Naive thymus-derived CD8-positive, alpha-beta T cell (primary cell): ENCODE data around the gene SIGMAR1. TPM values are rescaled to one million over a fixed set of nuclear protein-coding genes. Genes with fewer than 3 reads are reported as not detected.

Source experiments
- ATAC-seq, 2 donors: fragments of 150-1000 bp; cut with Tn5 transposase in 1 of 2; sonication (Bioruptor Pico), chemical (Tn5 transposase) in 1 of 2; 1 replicate in 1 of 2; 2 replicates in 1 of 2; pipeline ENCODE4 v1.10.0; 2021; ENCODE audit warnings: mild to moderate bottlenecking in 2 of 2, moderate library complexity in 2 of 2
- POLR2A ChIA-PET: fragments of 350-600 bp; sonication (Branson Sonifier 250); formaldehyde crosslinking; loops from one replicate; lab custom pipeline; 2021; ENCODE audit warnings: antibody characterized with exemption; lab: Charles Lee
- DNase-seq, 10 donors: peaks; one replicate each; pipeline versions ENCODE4 v3.0.0 to v3.0.0-alpha.2; 2020 to 2022
- H3K27ac Mint-ChIP-seq, 10 donors: one replicate each; pipeline ENCODE4 v1.8.0; 2020 to 2022; ENCODE audit warnings: mild to moderate bottlenecking in 10 of 10, mixed read lengths in 10 of 10, moderate library complexity in 4 of 10, inconsistent platforms in 1 of 10
- H3K27me3 Mint-ChIP-seq, 5 donors: one replicate each; pipeline ENCODE4 v1.8.0; 2021 to 2022; ENCODE audit warnings: mixed read lengths in 5 of 5
- H3K36me3 Mint-ChIP-seq, 3 donors: one replicate each; pipeline ENCODE4 v1.8.0; 2020 to 2022; ENCODE audit warnings: mixed read lengths in 3 of 3, mild to moderate bottlenecking in 2 of 3, inconsistent platforms in 1 of 3
- H3K4me1 Mint-ChIP-seq, 4 donors: one replicate each; pipeline ENCODE4 v1.8.0; 2021 to 2022; ENCODE audit warnings: mixed read lengths in 4 of 4
- H3K4me3 Mint-ChIP-seq, 10 donors: one replicate each; pipeline ENCODE4 v1.8.0; 2020 to 2022; ENCODE audit warnings: mild to moderate bottlenecking in 10 of 10, mixed read lengths in 10 of 10, moderate library complexity in 6 of 10, inconsistent platforms in 1 of 10
- H3K9me3 Mint-ChIP-seq, 9 donors: one replicate each; pipeline ENCODE4 v1.8.0; 2020 to 2022; ENCODE audit warnings: mixed read lengths in 9 of 9, mild to moderate bottlenecking in 3 of 9, inconsistent platforms in 1 of 9, moderate library complexity in 1 of 9
- polyA plus RNA-seq, 3 donors: library from polyadenylated mRNA; unstranded; fragments of 300-500 nt; fragmentation: Illumina TruSeq; gene quantifications; one replicate each; pipeline ENCODE4 v1.2.3, GENCODE V29; 2021
- total RNA-seq, 8 experiments: library from RNA in 2 of 8; stranded (reverse) in 2 of 8; gene quantifications; one replicate each; pipeline ENCODE4 v1.2.3 and lab custom pipeline; 2021 to 2026

Gene SIGMAR1
- total and polyA plus RNA-seq, 5 experiments from 2014 or later = 37.7 to 78.4 (median 67.9) TPM

DNA sequence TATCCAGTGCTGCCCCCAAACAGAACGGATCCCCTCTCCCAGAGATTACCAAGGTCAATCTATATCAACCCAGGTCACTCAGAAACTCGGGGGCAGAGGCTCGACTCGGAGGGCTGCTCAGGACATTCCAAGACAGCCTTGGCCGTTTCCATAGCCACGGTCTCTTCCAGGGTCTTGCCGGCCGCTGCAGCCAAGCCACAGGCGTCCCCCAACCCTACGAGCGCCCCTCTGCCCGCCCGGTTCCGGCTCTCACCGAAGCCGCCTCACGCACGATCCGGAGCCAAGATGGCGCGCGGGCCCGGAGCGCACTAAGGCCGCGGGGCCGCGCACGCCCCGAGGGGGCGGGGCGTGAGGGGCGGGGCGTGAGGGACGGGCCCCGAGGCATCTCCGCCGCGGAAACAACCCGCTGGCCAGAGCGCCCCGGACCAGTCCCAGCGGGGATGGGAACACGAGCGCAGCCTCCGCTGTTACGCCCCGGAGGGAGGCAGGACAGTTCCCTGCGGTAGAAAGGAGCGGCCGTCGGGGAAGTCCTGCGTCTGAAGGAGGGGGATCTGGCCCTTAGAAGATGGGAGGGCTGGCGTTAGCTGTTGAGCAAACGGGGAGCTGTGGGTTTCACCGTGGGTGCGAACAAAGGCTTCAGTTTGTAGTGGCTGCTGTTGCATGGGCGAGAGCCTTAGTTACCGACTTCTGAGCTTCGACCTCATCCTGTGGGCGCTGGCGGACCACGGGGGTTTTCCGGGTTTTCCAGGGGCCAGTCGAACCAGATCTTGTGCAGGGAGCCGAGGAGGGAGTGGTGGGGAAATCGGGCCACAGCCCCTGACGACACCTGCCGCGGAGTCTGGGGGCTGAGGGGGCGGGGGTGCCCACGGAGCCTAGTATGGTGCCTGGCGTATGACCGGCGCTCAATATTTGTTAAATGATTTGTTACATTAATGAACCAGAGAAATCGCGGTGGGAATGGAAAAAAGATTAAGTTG, 25.5 kb downstream of the SIGMAR1 start, which contains the start of gene RPP25L:
Gene RPP25L, minus strand, starts transcription at position 287 of the 977 bp plus-strand sequence. CDS start 801 bp downstream, outside the sequence.
- H3K27me3 Mint-ChIP-seq = no peaks in the 10 kb centered on the region
- H3K4me3 Mint-ChIP-seq = peak within 1 kb of the TSS; percentile 88 to 95 (median 92)

DNA sequence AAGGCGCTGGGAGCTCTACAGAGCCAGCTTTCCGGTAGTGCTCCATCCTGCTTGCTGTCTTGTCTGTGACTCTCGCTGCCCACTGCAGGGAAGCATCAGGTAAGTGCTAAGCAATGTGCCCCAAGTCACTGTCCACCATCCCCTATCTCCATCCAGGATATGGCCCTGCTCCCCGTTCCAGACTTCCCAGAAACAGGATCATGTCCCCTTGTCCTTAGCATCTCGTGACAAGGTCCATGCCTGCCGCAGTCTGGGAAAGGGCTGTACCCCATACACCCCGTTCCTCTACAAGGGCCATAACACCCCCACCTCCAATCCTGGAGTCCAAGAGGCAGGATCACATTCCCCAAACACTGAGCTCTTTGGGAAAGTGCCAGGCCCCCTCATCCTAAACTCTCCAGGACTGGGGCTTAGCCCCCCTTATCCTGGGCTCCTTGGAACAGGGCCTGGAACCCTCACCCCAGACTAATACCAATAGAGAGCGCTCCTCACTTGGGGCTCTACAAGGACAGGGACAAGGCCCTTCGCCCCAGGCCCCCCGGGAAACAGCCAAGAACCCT, 26.3 kb downstream of the SIGMAR1 start:
- ATAC-seq (peak in 1 of 2 donors; percentile 6), DNase-seq (no peak)
- Mint-ChIP-seq H3K9me3 (no peaks in the 10 kb centered on the region), H3K36me3 (peaks cover 0 to 15% (median 2%) of the 10 kb centered on the region in 3 donors), H3K27me3 (no peaks in the 10 kb centered on the region), H3K4me1 (peaks cover 8 to 31% (median 22%) of the 10 kb centered on the region in 4 donors), H3K4me3 (peak overlapping the region; percentile 88 to 95 (median 92)), H3K27ac (peak overlapping the region; percentile 77 to 99 (median 95))
- POLR2A ChIA-PET = interaction anchor here (0.5 to 3.1 kb wide), 7 partner anchors 9 to 165 kb away, joined by 3 to 30 read pairs (median 7); partner anchors contain the start of genes CCL27, DCTN3, GALT and SIGMAR1

More for the DNA sequence above, 25.5 kb downstream of the SIGMAR1 start, which contains the start of gene RPP25L:
- peak; percentile 86 to 87 for ATAC-seq
- POLR2A ChIA-PET = interaction anchor here (0.6 to 3.1 kb wide), 10 partner anchors 8 to 53 kb away, joined by 3 to 30 read pairs (median 7); partner anchors contain the start of genes ARID3C, CCL27, DCTN3 and GALT
- DNase-seq = peak; percentile 72 to 92 (median 84)
- Mint-ChIP-seq H3K4me1 (peaks cover 11 to 31% (median 22%) of the 10 kb centered on the region in 4 donors), H3K9me3 (no peaks in the 10 kb centered on the region), H3K27ac (peak within 1 kb of the TSS; percentile 77 to 99 (median 95)), H3K36me3 (peaks cover 6 to 21% (median 7%) of the 10 kb centered on the region in 3 donors)

DNA sequence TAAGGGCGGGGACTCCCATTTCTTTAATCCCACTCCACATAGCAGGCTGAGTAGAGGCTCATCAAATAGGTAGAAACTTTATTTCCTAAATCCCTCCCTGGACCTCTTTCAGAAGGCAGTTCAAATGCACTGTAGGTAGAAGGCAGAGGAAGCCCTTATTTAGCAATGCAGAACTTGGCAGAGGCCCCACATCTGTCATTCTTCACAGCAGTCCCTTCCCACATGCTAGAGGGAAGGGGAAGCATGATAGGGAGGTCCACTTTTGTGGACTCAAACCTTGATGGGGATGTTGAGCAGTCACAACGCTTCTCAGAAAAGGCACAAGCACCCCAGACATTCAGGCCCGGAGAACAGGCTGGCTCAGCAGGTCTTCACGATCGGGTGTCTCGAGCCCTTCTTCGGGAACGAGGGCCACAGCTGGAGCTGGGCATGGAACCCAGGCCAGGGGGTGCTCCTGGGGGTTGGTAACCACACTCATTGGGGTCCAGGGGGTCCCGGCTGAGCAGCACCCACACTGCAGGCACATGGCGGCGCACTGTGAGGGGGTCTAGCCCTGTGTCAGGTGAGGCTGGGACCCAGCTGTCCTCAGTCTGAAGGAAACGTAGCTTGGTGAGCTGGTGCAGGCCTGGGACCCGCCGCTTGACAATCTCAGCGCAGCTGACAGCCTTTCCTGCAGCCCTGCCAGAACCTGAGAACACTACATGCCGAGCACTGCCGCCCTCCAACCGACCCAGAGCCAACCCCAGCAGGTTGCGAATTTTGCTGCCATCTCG, 27.0 kb downstream of the SIGMAR1 start:
- Mint-ChIP-seq H3K9me3 (no peaks in the 10 kb centered on the region), H3K4me3 (peak overlapping the region; percentile 5 to 95 (median 90)), H3K4me1 (peaks cover 7 to 31% (median 22%) of the 10 kb centered on the region in 4 donors), H3K27me3 (no peaks in the 10 kb centered on the region), H3K27ac (peak overlapping the region; percentile 18 to 97 (median 75)), H3K36me3 (peaks cover 0 to 8% (median 0%) of the 10 kb centered on the region in 3 donors)
- DNase-seq (no peak), ATAC-seq (no peak)
- POLR2A ChIA-PET = interaction anchor here (0.5 to 3.1 kb wide), 6 partner anchors 10 to 164 kb away, joined by 3 to 30 read pairs (median 8); partner anchors contain the start of genes DCTN3, GALT and SIGMAR1

GRCh38 chr9:34607331-34607730, 30.3 kb downstream of the SIGMAR1 start:
- Mint-ChIP-seq H3K4me3 (no peak overlapping the region), H3K9me3 (no peaks in the 10 kb centered on the region), H3K36me3 (no peaks in the 10 kb centered on the region), H3K4me1 (peaks cover 6 to 22% (median 17%) of the 10 kb centered on the region in 4 donors), H3K27ac (no peak overlapping the region), H3K27me3 (peaks cover 0 to 6% (median 2%) of the 10 kb centered on the region in 5 donors)
- POLR2A ChIA-PET = interaction anchor here (1.4 kb wide), 1 partner anchor 13 kb away, joined by 4 read pairs; the partner anchor contains the start of gene DCTN3
- no peak for DNase-seq
- ATAC-seq = no peak

- DNase-seq (no peak), ATAC-seq (no peak)
- no peak overlapping the region for H3K4me3 Mint-ChIP-seq
- POLR2A ChIA-PET = interaction anchor here (1.4 kb wide), 1 partner anchor 13 kb away, joined by 4 read pairs; the partner anchor contains the start of gene DCTN3
- no peak overlapping the region for H3K27ac Mint-ChIP-seq
- H3K9me3 Mint-ChIP-seq = no peaks in the 10 kb centered on the region
- H3K27me3 Mint-ChIP-seq = peaks cover 0 to 6% (median 2%) of the 10 kb centered on the region in 5 donors
- peaks cover 5 to 18% (median 16%) of the 10 kb centered on the region in 4 donors for H3K4me1 Mint-ChIP-seq
- no peaks in the 10 kb centered on the region for H3K36me3 Mint-ChIP-seq
Observed at GRCh38 chr9:34606905-34607304, 30.7 kb downstream of the SIGMAR1 start.

DNA sequence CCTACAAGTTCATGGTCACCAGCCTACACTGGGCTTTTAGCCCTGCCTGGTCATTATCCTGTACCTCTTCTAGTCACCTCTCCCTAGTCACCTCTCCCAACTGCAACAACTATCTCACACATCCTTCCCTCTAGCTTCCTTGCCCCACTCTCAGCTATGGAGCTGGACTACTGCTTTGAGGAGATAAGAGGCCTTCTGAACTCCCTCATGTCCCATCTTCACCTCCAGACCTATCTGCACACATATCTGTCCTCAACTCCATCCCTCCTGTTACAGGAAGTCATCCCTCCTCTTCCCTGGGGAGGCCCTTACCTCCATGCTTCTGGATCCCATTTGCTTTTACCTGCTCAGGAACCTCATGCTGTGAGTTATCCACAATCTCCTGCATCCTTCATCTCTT, 31.4 kb downstream of the SIGMAR1 start:
- Mint-ChIP-seq H3K27me3 (peaks cover 0 to 8% (median 3%) of the 10 kb centered on the region in 5 donors), H3K4me1 (peaks cover under 1 to 12% (median 11%) of the 10 kb centered on the region in 4 donors), H3K36me3 (no peaks in the 10 kb centered on the region), H3K9me3 (no peaks in the 10 kb centered on the region), H3K4me3 (no peak overlapping the region), H3K27ac (no peak overlapping the region)
- ATAC-seq (no peak), DNase-seq (no peak)
- POLR2A ChIA-PET = interaction anchor here (1.4 kb wide), 1 partner anchor 14 kb away, joined by 4 read pairs; the partner anchor contains the start of gene DCTN3

DNA sequence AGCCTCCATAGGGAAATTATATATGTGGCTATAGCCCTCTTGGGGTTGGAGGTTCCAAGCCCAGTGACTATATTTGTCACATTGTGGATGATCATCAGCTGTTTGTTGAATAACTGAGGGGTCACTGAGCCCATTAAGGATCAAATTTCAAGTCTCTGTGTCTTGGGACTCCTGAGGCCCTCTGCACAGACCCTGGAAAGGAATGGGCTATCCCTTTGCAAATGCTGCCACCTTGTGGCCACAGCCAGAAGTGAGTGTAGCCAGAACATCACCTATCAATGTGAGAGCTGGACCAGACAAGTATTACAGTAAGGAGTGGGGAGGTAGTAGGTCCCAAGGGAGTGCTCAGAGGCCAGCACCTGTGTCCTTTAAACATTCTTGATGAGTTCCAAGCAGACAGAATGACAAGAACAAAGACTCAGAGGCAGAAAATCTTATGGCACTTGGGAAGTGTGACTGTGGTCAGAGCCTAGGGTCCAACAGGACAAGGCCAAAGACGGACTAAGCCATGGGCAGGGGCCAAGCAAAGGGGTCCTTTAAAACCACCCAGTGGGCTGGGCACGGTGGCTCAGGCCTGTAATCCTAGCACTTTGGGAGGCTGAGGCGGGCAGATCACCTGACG, 33.9 kb downstream of the SIGMAR1 start:
- no peaks in the 10 kb centered on the region for H3K9me3 Mint-ChIP-seq
- DNase-seq (peak; percentile 61 to 87 (median 77)), ATAC-seq (peak; percentile 99)
- no peak overlapping the region for H3K4me3 Mint-ChIP-seq
- H3K27me3 Mint-ChIP-seq = peaks cover 0 to 8% (median 3%) of the 10 kb centered on the region in 5 donors
- H3K4me1 Mint-ChIP-seq = no peaks in the 10 kb centered on the region
- POLR2A ChIA-PET = no interaction called here
- no peaks in the 10 kb centered on the region for H3K36me3 Mint-ChIP-seq
- H3K27ac Mint-ChIP-seq = peak overlapping the region in 1 of 10 donors; percentile 30

DNA sequence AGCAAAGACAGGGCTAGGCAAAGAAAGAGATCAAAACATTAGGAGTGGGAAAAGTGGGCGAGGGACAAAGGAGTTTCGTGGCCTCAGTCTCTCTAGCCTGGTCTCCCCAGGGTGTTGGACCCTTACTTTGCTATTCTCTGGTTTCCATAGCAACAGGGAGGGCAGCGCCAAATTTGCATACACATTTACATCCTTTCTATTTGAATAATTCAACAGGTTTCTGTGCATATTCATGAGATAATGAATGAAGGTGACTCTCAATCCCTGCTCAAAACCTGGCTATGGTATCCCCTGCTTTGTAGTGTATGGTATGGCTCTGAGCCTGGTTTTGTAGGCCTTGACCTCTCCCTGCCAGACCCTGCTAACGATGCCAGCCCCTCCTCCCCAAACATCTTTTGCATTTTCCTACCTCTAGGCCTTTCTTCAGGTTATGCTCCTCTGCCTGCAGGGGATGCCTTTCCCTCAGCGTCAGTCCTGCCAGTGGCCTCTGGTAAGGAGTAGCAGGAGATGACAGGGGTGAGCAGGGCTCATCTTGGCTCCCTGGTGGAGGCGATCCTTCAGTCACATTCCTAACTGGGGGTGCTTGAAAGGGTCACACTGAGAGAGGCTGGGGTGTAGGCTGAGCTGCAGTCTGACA, 35.5 kb downstream of the SIGMAR1 start:
- no peak for DNase-seq

DNA sequence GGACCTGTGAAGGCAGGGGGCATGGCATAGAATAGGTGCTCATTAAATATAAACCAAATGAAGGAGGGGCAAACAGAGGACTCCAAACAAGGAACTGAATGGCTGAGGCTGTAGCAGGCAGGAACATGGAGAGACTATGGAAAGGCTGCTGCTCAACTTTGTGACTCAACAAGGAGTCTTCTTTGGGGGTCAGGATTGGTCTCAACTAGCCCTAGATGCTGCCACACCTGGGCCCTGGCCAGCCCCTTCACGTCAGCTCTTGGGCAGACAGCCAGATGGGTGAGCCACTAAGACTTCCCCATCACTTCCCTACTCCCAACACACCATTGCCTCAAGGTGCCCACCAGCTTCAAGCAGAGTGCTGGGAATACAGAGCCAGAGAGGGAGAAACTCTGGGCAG, 36.7 kb downstream of the SIGMAR1 start:
- Mint-ChIP-seq H3K27me3 (peaks cover 11 to 22% (median 19%) of the 10 kb centered on the region in 5 donors), H3K27ac (no peak overlapping the region), H3K4me3 (no peak overlapping the region), H3K9me3 (no peaks in the 10 kb centered on the region), H3K36me3 (no peaks in the 10 kb centered on the region), H3K4me1 (no peaks in the 10 kb centered on the region)
- ATAC-seq = no peak
- DNase-seq = no peak
- POLR2A ChIA-PET = no interaction called here

More for the DNA sequence above, 35.5 kb downstream of the SIGMAR1 start:
- POLR2A ChIA-PET = no interaction called here
- H3K36me3 Mint-ChIP-seq = no peaks in the 10 kb centered on the region
- ATAC-seq = no peak
- peaks cover 3 to 14% (median 10%) of the 10 kb centered on the region in 5 donors for H3K27me3 Mint-ChIP-seq
- no peaks in the 10 kb centered on the region for H3K4me1 Mint-ChIP-seq
- H3K4me3 Mint-ChIP-seq = no peak overlapping the region
- H3K9me3 Mint-ChIP-seq = no peaks in the 10 kb centered on the region
- no peak overlapping the region for H3K27ac Mint-ChIP-seq

GRCh38 chr9:34599546-34599945, 38.0 kb downstream of the SIGMAR1 start:
- H3K27ac Mint-ChIP-seq = no peak overlapping the region
- H3K4me3 Mint-ChIP-seq = no peak overlapping the region
- POLR2A ChIA-PET = no interaction called here
- H3K36me3 Mint-ChIP-seq = peaks cover 0 to 5% (median 0%) of the 10 kb centered on the region in 3 donors
- no peaks in the 10 kb centered on the region for H3K4me1 Mint-ChIP-seq
- ATAC-seq (no peak), DNase-seq (no peak)
- no peaks in the 10 kb centered on the region for H3K9me3 Mint-ChIP-seq
- H3K27me3 Mint-ChIP-seq = peaks cover 12 to 29% (median 22%) of the 10 kb centered on the region in 5 donors

DNA sequence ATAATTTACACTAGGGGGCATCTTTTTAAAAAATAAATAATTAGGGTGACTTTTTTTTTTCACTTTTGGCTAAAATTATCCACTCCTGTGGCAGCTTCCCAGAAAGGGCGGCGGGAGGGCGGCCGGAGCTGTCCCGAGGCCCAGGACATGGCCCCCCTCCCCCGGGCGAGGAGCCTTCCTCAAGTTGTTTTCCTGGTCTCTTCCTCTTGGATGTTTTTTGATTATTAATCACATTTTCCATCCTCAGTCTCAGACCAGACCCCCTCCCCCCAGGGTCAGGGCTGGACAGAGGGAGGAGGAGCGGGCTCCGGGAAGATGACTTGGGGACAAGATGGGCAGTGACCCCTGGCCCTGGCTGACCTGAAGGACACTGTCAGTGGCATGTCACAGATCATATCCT, 43.4 kb downstream of the SIGMAR1 start:
- POLR2A ChIA-PET = no interaction called here
- Mint-ChIP-seq H3K36me3 (peaks cover 0 to 5% (median 4%) of the 10 kb centered on the region in 3 donors), H3K27me3 (peaks cover 26 to 64% (median 48%) of the 10 kb centered on the region in 5 donors), H3K4me1 (peaks cover 16 to 34% (median 22%) of the 10 kb centered on the region in 4 donors), H3K9me3 (no peaks in the 10 kb centered on the region), H3K4me3 (no peak overlapping the region), H3K27ac (no peak overlapping the region)
- DNase-seq = no peak
- ATAC-seq = no peak
